DND-41 (cell line): ENCODE results near the gene SUSD6.

Experiments
- EZH2 ChIP-seq: IDR thresholded peaks from 3 replicates; pipeline ENCODE4 v1.6.1; 2012; ENCODE audit warnings: borderline replicate concordance, low read depth, mild to moderate bottlenecking, moderate library complexity, low read length, inconsistent platforms; ENCODE audit not compliant: severe bottlenecking
- TF ChIP-seq, protein P1 (sequence below): IDR thresholded peaks from 2 replicates; pipeline ENCODE4 v1.5.1; 2012; ENCODE audit warnings: borderline replicate concordance, low read length, moderate library complexity, mild to moderate bottlenecking; ENCODE audit not compliant: poor library complexity, severe bottlenecking; ENCODE audit errors: extremely low read depth

GRCh38 chr14:69716478-69717187 is 105.2 kb downstream of the SUSD6 start:
- TF ChIP-seq, protein P1, sequence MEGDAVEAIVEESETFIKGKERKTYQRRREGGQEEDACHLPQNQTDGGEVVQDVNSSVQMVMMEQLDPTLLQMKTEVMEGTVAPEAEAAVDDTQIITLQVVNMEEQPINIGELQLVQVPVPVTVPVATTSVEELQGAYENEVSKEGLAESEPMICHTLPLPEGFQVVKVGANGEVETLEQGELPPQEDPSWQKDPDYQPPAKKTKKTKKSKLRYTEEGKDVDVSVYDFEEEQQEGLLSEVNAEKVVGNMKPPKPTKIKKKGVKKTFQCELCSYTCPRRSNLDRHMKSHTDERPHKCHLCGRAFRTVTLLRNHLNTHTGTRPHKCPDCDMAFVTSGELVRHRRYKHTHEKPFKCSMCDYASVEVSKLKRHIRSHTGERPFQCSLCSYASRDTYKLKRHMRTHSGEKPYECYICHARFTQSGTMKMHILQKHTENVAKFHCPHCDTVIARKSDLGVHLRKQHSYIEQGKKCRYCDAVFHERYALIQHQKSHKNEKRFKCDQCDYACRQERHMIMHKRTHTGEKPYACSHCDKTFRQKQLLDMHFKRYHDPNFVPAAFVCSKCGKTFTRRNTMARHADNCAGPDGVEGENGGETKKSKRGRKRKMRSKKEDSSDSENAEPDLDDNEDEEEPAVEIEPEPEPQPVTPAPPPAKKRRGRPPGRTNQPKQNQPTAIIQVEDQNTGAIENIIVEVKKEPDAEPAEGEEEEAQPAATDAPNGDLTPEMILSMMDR, result no peak
- TF ChIP-seq EZH2, result no peak
